Activated T-helper 1 cell treated with anti-CD3 and anti-CD28 coated beads, Interleukin-12 subunit alpha, Interleukin-12 subunit beta, Interleukin-2, Interleukin-4 antibody, amounts not matched to agents 30 ng/mL and 10 ng/mL and 1 ng/mL, durations not matched to agents 14 hours and 24 hours and 36 hours (primary cell): ENCODE measurements around the gene CYB5R3. TPM values are rescaled to one million over a fixed set of nuclear protein-coding genes. Genes with fewer than 3 reads are reported as not detected.
"Not testable (repeated sequence)": the region's sequence is repeated elsewhere in the genome, so short reads cannot be mapped to it uniquely, and the experiment has no call there.

Experiments
- DNase-seq: peaks from one replicate; pipeline ENCODE4 v3.0.0; 2021; ENCODE audit warnings: low spot score
- H3K27ac Mint-ChIP-seq: one replicate; pipeline ENCODE4 v1.8.0; 2021; ENCODE audit warnings: mild to moderate bottlenecking, mixed read lengths
- H3K27me3 Mint-ChIP-seq: one replicate; pipeline ENCODE4 v1.8.0; 2022; ENCODE audit warnings: mild to moderate bottlenecking, moderate library complexity, mixed read lengths; ENCODE audit not compliant: insufficient read depth
- H3K36me3 Mint-ChIP-seq: one replicate; pipeline ENCODE4 v1.8.0; 2021; ENCODE audit warnings: low read depth, mixed read lengths
- H3K4me1 Mint-ChIP-seq: one replicate; pipeline ENCODE4 v1.8.0; 2021; ENCODE audit warnings: low read depth, mixed read lengths
- H3K4me3 Mint-ChIP-seq: one replicate; pipeline ENCODE4 v1.8.0; 2021; ENCODE audit warnings: mild to moderate bottlenecking, moderate library complexity, mixed read lengths
- H3K9me3 Mint-ChIP-seq: one replicate; pipeline ENCODE4 v1.8.0; 2021; ENCODE audit warnings: mixed read lengths
- intact Hi-C: fragments of 100-400 bp; cut with micrococcal nuclease; formaldehyde crosslinking; loops from one replicate; pipeline ENCODE4 v1.15.1; 2024
- total RNA-seq: library from RNA; stranded (reverse); gene quantifications from 2 replicates; pipeline ENCODE4 v1.2.3, GENCODE V29; 2022

Gene CYB5R3
- total RNA-seq, 1 donor from 2014 or later, result 75.1 TPM

GRCh38 chr22:42586381-42586780 lies 62.8 kb downstream of the CYB5R3 start:
- DNase-seq, result no peak
- Mint-ChIP-seq H3K9me3 (no peaks in the 10 kb centered on the region), H3K27ac (peak overlapping the region; percentile 50), H3K4me3 (no peak overlapping the region), H3K36me3 (peaks cover 31% of the 10 kb centered on the region), H3K27me3 (no peaks in the 10 kb centered on the region), H3K4me1 (peaks cover 11% of the 10 kb centered on the region)
- intact Hi-C loops, result no loop called here

GRCh38 chr22:42585096-42585495 lies 64.1 kb downstream of the CYB5R3 start:
- intact Hi-C loops, result no loop called here
- DNase-seq, result no peak
- Mint-ChIP-seq H3K27ac (no peak overlapping the region), H3K27me3 (no peaks in the 10 kb centered on the region), H3K4me3 (no peak overlapping the region), H3K4me1 (peaks cover 18% of the 10 kb centered on the region), H3K36me3 (peaks cover 37% of the 10 kb centered on the region), H3K9me3 (no peaks in the 10 kb centered on the region)

GRCh38 chr22:42584364-42584940 lies 64.7 kb downstream of the CYB5R3 start:
- intact Hi-C loops, result no loop called here
- H3K36me3 Mint-ChIP-seq, result peaks cover 36% of the 10 kb centered on the region
- H3K4me3 Mint-ChIP-seq, result no peak overlapping the region
- H3K27me3 Mint-ChIP-seq, result no peaks in the 10 kb centered on the region
- no peak overlapping the region for H3K27ac Mint-ChIP-seq
- H3K9me3 Mint-ChIP-seq, result no peaks in the 10 kb centered on the region
- peaks cover 18% of the 10 kb centered on the region for H3K4me1 Mint-ChIP-seq
- DNase-seq, result no peak

GRCh38 chr22:42582987-42583386 lies 66.2 kb downstream of the CYB5R3 start:
- Mint-ChIP-seq H3K4me3 (peak overlapping the region; percentile 85), H3K36me3 (peaks cover 36% of the 10 kb centered on the region), H3K9me3 (no peaks in the 10 kb centered on the region), H3K4me1 (peaks cover 18% of the 10 kb centered on the region), H3K27ac (no peak overlapping the region), H3K27me3 (no peaks in the 10 kb centered on the region)
- intact Hi-C loops, result loop anchor here (1.0 to 2.0 kb wide), 2 partner anchors 30 to 32 kb away; partner anchors contain the start of gene SERHL2
- DNase-seq, result no peak

- intact Hi-C loops, result loop anchor here (1.0 to 2.0 kb wide), 2 partner anchors 29 to 33 kb away; partner anchors contain the start of gene SERHL2
- Mint-ChIP-seq H3K4me1 (peaks cover 13% of the 10 kb centered on the region), H3K9me3 (no peaks in the 10 kb centered on the region), H3K27ac (peak overlapping the region; percentile 83), H3K27me3 (no peaks in the 10 kb centered on the region), H3K36me3 (peaks cover 31% of the 10 kb centered on the region), H3K4me3 (peak overlapping the region; percentile 99)
- peak; percentile 77 for DNase-seq
Measured at GRCh38 chr22:42581762-42582716, 67.2 kb downstream of the CYB5R3 start.

- Mint-ChIP-seq H3K4me1 (peaks cover 13% of the 10 kb centered on the region), H3K36me3 (peaks cover 27% of the 10 kb centered on the region), H3K27ac (peak overlapping the region; percentile 94), H3K4me3 (peak overlapping the region; percentile 99)
- DNase-seq, H3K27me3 Mint-ChIP-seq, H3K9me3 Mint-ChIP-seq, intact Hi-C loops: not testable (repeated sequence)
Measured at GRCh38 chr22:42581194-42581761, 67.9 kb downstream of the CYB5R3 start.

GRCh38 chr22:42580040-42580439 lies 69.2 kb downstream of the CYB5R3 start:
- H3K27me3 Mint-ChIP-seq, H3K27ac Mint-ChIP-seq, H3K9me3 Mint-ChIP-seq, intact Hi-C loops, DNase-seq: not testable (repeated sequence)
- H3K4me3 Mint-ChIP-seq, result peak overlapping the region; percentile 33
- peaks cover 13% of the 10 kb centered on the region for H3K4me1 Mint-ChIP-seq
- peaks cover 23% of the 10 kb centered on the region for H3K36me3 Mint-ChIP-seq

GRCh38 chr22:42577623-42578240 lies 71.5 kb downstream of the CYB5R3 start:
- intact Hi-C loops, result no loop called here
- Mint-ChIP-seq H3K27ac (no peak overlapping the region), H3K4me3 (no peak overlapping the region), H3K4me1 (peaks cover 13% of the 10 kb centered on the region), H3K27me3 (no peaks in the 10 kb centered on the region), H3K36me3 (peaks cover 18% of the 10 kb centered on the region), H3K9me3 (no peaks in the 10 kb centered on the region)
- DNase-seq, result no peak

GRCh38 chr22:42577141-42577540 lies 72.1 kb downstream of the CYB5R3 start:
- DNase-seq, H3K4me1 Mint-ChIP-seq, H3K27me3 Mint-ChIP-seq, H3K27ac Mint-ChIP-seq, H3K4me3 Mint-ChIP-seq, H3K9me3 Mint-ChIP-seq, intact Hi-C loops: not testable (repeated sequence)
- peaks cover 20% of the 10 kb centered on the region for H3K36me3 Mint-ChIP-seq

GRCh38 chr22:42575996-42576574 lies 73.1 kb downstream of the CYB5R3 start:
- DNase-seq, H3K4me1 Mint-ChIP-seq, H3K4me3 Mint-ChIP-seq, H3K9me3 Mint-ChIP-seq, intact Hi-C loops, H3K27me3 Mint-ChIP-seq, H3K27ac Mint-ChIP-seq: not testable (repeated sequence)
- peaks cover 16% of the 10 kb centered on the region for H3K36me3 Mint-ChIP-seq

GRCh38 chr22:42574468-42574867 lies 74.7 kb downstream of the CYB5R3 start:
- H3K9me3 Mint-ChIP-seq, DNase-seq, H3K4me1 Mint-ChIP-seq, H3K27ac Mint-ChIP-seq, H3K4me3 Mint-ChIP-seq, H3K27me3 Mint-ChIP-seq, intact Hi-C loops: not testable (repeated sequence)
- H3K36me3 Mint-ChIP-seq, result peaks cover 21% of the 10 kb centered on the region

GRCh38 chr22:42574046-42574445 lies 75.1 kb downstream of the CYB5R3 start:
- H3K4me3 Mint-ChIP-seq, DNase-seq, H3K27ac Mint-ChIP-seq, H3K9me3 Mint-ChIP-seq, intact Hi-C loops, H3K27me3 Mint-ChIP-seq, H3K4me1 Mint-ChIP-seq: not testable (repeated sequence)
- H3K36me3 Mint-ChIP-seq, result peaks cover 21% of the 10 kb centered on the region
